GM19193 (cell line): ENCODE results near the gene KRT31.
"Not testable (repeated sequence)": the region's sequence is repeated elsewhere in the genome, so short reads cannot be mapped to it uniquely, and the experiment has no call there.

Experiments used
- POLR2A ChIP-seq: IDR thresholded peaks from 4 replicates; pipeline ENCODE4 v1.6.1; 2011; ENCODE audit not compliant: insufficient read depth, insufficient read length; ENCODE audit errors: extremely low read depth

KRT31 gene

DNA sequence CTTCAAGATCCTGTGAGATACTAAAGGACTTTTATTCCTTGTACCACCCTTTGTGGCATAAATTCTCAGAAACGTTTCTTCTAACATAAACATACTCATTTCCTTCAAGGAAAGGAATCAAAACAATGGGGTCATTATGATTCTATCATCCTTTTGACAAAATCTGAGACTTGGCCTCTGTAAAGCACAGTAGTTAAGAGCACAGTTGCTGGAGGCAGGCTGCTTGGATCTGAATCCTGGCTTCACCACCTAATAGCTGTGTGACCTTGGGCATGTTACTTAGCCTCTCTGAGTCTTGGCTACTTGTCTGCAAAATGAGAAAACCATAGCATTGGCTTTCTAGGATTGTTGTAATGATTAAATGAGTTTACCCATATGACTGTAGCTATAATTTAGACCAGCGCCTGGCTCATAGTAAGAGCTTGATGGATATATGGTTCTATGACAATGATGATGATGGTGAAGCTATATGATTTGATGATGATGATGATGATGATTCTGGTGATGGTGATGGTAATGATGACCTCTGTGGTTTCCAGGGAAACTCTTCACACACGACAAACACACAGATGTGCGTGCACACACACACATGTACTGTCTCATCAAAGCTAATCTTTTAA is 6.1 kb upstream of the KRT31 start:
- TF ChIP-seq POLR2A = no peak

DNA sequence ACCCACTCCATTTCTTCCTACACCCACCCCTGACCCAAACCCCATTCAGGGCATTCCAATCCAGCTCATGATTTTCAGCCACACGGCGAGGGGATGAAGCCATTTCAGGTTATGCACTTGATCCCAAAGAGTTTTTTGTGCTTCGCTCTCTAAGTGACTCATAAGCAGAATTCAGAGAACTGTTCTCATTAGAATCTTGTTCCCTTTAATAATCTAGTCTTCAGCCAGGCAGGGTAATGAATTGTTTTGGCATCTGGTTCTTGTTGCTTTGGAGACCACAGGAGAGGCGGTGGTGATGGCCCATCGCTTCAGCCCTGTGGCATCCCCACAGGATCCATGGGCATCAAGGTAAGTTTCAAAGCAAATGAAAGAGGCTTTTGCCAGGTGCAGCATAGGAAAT is 4.8 kb upstream of the KRT31 start:
- TF ChIP-seq POLR2A = no peak

DNA sequence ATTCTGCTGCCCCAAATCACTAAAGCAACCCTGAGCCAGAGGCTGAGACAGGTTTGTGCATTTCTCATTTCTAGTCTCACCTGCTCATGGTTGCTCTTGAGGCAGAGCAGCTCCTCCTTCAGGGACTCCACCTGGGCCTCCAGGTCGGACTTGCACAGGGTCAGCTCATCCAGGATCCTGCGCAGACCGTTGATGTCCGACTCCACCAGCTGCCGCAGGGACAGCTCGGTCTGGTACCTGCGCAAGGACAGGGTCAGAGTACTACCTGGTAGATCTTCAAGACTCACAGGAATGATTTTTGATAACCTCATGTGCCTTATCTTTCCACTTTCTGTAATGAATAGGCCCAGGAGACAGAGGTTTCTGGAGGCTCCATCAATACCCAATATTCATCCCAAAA is 1.1 kb downstream of the KRT31 start:
- TF ChIP-seq POLR2A = no peak

DNA sequence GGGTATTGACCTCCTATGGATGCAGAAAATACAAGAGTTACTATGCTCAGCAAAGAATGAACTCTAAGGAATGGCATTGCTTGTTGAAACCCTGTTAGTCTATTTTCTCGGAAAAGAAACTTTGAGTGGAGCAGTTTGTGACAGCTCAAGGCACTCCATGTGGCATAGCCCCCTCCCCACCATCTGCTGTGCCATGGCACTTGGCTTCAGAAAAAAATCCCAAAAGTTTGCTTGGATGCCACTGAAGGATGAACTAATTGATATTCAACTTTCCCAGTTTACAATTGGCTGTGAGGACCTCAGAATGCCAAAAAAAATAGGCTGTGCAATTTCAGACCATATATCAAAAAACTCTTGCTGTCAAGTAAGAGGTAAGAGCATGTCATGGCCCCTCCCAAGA is 1.8 kb downstream of the KRT31 start:
- TF ChIP-seq POLR2A = no peak

DNA sequence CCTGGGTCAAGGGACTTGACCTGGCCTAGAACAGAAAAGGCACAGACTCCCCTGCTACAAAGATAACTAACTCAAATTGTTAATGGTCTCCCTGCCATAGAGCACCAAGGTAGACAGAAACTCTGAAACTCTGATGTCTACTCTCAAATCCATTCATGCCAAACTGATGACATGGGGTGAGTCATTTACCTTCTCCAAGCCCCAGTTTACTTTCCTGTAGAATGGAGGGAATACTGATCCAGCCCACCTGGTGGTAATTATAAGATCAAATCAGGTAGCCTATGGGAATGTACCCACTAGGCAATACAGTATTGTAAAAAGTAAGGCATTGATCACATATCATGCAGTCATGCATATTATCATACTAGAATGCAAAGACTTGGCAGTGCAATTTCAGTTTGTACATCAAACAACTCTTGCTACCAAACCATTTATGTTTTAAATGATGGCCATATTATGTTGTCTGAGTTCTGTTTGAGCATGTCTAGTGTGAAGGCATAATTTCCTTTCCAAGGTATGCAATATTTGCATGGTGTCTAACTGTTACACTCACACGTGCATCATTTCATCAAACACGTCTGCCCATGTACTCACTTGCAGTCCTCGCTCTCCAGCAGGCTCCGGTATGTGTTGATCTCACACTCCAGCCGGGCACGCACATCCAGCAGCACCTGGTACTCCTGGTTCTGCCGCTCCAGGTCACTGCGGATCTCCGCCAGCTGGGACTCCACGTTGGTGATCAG is 3.0 kb downstream of the KRT31 start:
- TF ChIP-seq POLR2A = no peak

DNA sequence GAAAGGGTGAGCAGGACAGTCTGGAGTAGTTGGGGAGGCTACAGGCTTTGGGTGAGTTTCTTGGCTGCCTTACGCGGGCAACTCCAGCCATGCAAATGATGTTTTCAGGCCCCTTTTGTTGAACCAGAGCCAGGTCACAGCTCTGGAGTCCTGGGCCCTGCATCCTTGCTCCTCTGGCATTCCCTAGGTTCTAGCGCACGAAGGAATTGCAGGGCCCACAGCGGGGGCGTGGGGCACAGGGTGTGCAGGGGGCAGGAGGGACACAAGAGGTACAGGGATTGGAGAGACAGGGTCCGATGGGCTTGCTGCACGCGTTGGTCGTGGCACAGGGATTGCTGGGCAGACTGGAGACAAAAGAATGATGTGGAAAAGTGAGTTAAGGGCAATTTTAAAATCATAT is 3.6 kb downstream of the KRT31 start:
- no peak for TF ChIP-seq POLR2A

DNA sequence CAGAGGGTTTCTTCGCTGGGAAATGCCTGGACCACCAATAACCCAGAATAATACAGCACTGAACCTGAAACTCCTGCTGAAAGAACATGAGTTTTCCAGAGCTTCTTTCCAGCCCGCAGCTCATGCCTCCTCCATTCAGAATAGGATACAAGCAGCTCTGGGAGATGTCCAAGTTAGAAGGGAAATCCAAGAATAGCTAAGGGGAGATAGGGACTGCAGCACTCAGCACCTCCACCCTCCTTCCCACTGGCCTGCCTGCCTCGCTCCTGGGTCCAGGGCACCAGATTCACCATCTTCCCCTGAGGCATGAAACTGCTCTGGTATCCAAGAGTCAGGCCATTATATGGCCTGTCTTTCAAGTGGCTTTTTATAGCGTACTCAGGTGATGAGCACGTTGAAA is 4.1 kb downstream of the KRT31 start:
- no peak for TF ChIP-seq POLR2A

DNA sequence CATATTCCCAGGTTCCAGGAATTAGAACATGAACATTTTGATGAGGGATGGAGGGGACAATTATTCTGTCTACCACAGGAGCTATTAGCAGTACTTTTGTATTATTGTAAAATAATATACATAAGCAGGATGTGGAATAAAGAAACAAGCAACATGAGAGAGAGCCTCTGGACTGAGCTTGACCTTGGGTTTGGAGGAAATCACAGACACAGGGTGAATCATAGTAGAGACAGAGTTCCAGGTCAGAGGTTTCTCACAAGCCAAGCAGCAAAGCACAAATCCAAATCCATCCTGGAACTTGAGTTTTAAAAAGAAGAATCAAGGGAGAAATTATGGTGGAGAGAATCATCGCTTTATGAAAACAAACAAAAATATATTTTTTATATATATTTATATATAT is 5.1 kb downstream of the KRT31 start:
- no peak for TF ChIP-seq POLR2A

DNA sequence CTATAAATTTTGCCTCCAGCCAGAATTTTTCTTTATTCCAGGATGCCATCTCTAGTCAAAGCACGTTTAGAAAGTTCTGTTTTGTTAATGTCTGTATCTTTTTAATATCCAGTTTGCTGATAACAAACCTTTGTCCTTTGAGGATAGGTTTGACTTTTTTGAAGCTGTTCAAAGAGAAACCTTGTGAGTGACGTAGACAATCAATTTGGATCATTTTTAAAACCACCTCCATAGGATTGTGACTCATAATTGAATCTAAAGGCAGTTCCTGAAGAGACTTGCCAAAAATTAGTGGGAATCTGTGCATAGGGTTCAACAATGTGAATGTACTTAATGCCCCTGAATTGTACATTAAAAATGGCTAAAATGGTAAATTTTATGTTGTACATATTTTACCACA is 5.9 kb downstream of the KRT31 start:
- TF ChIP-seq POLR2A = no peak

DNA sequence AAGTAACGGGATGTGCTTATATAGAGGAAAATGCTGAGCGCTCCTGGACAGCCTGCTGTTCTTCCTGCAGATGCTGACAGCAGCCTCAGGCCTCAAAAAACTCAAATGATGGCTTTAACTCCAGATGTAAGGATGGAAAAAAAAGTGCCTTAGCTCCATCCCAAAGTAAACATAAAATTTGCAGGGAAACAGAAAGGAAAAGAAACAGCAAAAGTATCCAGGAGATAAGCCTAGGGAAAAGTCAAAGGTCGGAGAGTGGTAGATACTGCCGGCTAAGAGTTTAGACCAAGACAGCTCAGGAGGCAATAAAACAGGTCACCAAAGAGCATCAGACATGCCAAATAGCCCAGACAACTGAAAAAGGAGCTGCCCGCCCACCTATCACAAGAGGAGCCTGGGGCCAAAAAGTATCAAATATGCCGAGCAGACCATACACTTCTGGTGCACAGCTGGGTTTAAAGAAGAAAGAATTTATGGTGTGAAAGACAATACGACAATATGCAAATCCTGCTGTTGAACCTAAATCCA is 6.9 kb downstream of the KRT31 start:
- no peak for TF ChIP-seq POLR2A

DNA sequence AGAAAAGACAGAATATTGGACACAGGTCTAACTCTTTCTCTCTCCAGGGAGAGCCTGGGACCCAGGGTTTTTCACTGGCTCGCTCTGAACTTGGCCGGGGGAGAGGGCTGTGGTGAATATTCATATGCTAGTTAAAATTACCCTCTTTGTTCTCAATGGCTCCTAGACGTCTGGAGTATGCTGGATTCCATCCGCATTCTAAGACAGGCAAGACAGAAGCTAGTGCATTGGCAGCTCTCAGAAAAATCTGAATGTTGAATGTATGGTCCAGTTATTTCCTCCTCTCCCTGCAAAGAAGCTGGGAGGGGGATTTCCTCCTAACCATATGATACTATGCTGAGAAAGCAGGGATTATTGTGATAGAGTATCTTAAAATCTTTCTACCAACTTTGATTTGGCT is 9.7 kb downstream of the KRT31 start:
- no peak for TF ChIP-seq POLR2A

DNA sequence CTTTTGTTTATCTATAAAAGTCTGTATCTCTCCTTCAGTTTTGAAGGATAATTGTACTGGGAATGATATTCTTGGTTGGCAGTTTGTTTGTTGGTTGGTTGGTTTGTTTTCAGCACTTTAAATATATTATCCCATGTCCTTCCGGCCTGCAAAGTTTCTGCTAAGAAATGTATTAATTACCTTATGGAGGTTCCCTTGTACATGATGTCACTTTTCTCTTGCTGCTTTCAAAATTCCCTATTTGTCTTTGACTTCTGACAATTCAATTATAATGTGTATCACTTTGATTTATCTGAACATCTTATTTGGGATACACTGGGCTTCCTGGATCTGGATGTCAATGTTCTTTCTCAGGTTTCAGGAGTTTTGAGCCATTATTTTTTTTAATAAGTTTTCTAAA is 11.2 kb downstream of the KRT31 start:
- no peak for TF ChIP-seq POLR2A

DNA sequence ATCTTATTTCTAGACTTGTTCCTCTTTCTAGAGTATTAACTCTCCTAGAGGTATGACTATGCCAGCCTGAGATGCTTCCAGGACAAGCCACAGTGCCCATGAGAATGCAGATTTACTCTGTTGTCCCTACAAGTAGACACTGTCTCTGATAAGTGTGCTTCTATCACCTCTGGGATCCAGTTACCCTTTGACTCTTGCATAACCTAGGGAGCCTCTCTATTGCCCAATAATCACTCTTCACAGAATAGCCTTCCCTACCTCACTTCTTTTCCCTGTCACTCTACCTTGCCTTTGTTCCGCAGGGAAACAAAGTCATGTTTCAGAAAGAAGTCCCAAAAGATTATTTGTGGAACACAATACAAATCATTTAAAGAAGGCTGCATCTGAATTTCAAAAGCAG is 13.7 kb downstream of the KRT31 start:
- no peak for TF ChIP-seq POLR2A

DNA sequence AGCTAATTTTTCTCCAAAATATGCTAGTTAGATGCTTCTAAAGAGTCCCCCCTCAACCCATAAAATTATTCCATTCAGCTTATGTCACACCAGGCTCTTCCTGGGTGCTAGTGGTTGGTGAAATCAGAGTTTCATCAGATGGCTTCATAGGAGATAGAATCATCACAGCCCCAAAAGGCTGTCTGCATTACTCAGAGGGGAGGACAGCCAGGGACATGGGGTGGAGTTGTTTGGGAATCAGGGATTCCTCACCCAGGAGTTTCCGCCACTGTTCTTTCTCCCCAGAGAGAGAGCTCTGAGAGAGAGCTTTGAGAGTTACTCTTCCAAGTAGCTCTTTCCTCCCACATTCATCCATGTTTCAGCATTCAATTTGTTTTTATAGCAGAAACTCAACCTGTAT is 15.0 kb downstream of the KRT31 start:
- no peak for TF ChIP-seq POLR2A

DNA sequence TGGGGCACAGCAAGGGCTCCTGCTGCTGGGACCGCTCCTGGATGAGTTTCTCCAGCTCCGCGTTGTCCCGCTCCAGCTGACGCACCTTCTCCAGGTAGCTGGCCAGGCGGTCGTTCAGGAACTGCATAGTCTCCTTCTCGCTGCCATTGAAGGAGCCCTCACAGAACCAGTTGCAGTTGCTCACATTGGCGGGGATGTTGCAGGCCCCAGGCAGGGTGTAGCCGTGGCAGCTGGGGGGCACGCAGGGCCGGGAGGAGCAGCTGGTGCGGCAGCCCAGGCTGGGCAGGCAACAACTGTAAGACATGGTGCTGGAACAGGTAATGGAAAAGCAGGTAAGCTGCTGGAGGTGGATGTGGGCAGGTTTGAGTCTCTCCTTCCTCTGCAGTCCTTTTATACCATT is 15.5 kb downstream of the KRT31 start, which contains the start of gene KRT34:
Gene KRT34 (minus strand): TSS at position 364 of the 400 bp plus-strand sequence. CDS start 60 bp downstream, at position 304.
- not testable (repeated sequence) for TF ChIP-seq POLR2A

DNA sequence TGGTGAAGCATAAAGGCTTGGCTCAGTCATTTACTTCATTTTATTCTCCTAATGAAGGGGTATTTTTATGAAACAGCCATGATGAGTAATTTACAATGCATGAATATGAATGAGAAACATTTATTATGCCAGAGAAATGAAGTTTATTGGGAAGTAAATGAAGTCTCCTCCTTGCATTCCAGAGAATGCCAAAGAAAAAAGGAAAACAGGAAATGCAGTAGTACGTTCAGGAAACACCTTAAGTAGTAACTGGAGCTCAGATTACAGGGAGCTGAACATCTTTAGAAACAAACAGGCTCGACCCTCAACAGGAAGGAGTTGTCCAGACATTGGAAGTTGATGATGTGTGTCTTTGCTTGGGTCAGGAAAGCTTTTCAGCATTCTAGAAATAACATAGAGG is 19.9 kb downstream of the KRT31 start:
- no peak for TF ChIP-seq POLR2A
